GM13977 (cell line): Measurements from ENCODE around the gene P2RY2.
"Not testable (repeated sequence)": the region's sequence is repeated elsewhere in the genome, so short reads cannot be mapped to it uniquely, and the experiment has no call there.

Experiments used
- DNase-seq: peaks from one replicate; pipeline ENCODE4 v3.0.0; 2012; ENCODE audit warnings: low spot score
- CTCF ChIP-seq: IDR thresholded peaks from 2 replicates; pipeline ENCODE4 v1.5.1; 2012; ENCODE audit warnings: mild to moderate bottlenecking, control low read depth; ENCODE audit not compliant: insufficient read depth; ENCODE audit errors: extremely low read depth, missing control alignments
- in situ Hi-C: fragments of 300-500 bp; cut with MboI; formaldehyde crosslinking; loops from one replicate; pipeline ENCODE4 v1.12.0; 2022; ENCODE audit warnings: low sequenced_read_pairs, low pct_unique_long_range_greater_than_20kb, mixed read lengths, inconsistent platforms; ENCODE audit not compliant: unreplicated experiment

Gene P2RY2

GRCh38 chr11:73229896-73230875, 12.1 kb downstream of the P2RY2 start:
- in situ Hi-C loops, result no loop called here
- TF ChIP-seq CTCF, result no peak

GRCh38 chr11:73230931-73231330, 12.8 kb downstream of the P2RY2 start:
- no peak for TF ChIP-seq CTCF
- in situ Hi-C loops, result no loop called here
- no peak for DNase-seq

More at GRCh38 chr11:73229896-73230875, 12.1 kb downstream of the P2RY2 start:
- DNase-seq, result no peak

GRCh38 chr11:73232487-73232886, 14.4 kb downstream of the P2RY2 start:
- in situ Hi-C loops, DNase-seq: not testable (repeated sequence)

- in situ Hi-C loops, result no loop called here
- no peak for TF ChIP-seq CTCF
- no peak for DNase-seq
Measured at GRCh38 chr11:73233211-73233610, 15.1 kb downstream of the P2RY2 start.

GRCh38 chr11:73233692-73234470, 15.8 kb downstream of the P2RY2 start:
- no peak for DNase-seq
- TF ChIP-seq CTCF, result no peak
- in situ Hi-C loops, result no loop called here

GRCh38 chr11:73234471-73235181, 16.5 kb downstream of the P2RY2 start:
- DNase-seq, result no peak
- in situ Hi-C loops, result loop anchor here (5.0 kb wide), 1 partner anchor 47 kb away; no protein-coding TSS in a partner anchor
- no peak for TF ChIP-seq CTCF
